ENCODE data around the gene AKAP6. TPM values are rescaled to one million over a fixed set of nuclear protein-coding genes. Genes with fewer than 3 reads are reported as not detected.

Gene AKAP6
- total RNA-seq, 1 experiment from 2014 or later: 2.3 TPM

GRCh38 chr14:32300136-32300535 is 29.0 kb upstream of the AKAP6 start:
- intact Hi-C loops (cut with micrococcal nuclease): no loop called here
- Mint-ChIP-seq H3K9me3 (ENCODE audit: unreplicated experiment) (no peaks in the 10 kb centered on the region), H3K27me3 (ENCODE audit: insufficient read depth, unreplicated experiment) (no peaks in the 10 kb centered on the region), H3K4me1 (ENCODE audit: insufficient read depth, unreplicated experiment) (no peaks in the 10 kb centered on the region), H3K36me3 (ENCODE audit: insufficient read depth, unreplicated experiment) (no peaks in the 10 kb centered on the region), H3K27ac (ENCODE audit: low read depth, unreplicated experiment) (no peak overlapping the region), H3K4me3 (ENCODE audit: unreplicated experiment) (no peak overlapping the region)
- TF ChIP-seq CTCF (IDR thresholded peaks at IDR 0.05; ENCODE audit: unreplicated experiment): no peak
- no peak for DNase-seq (ENCODE audit: unreplicated experiment)
- ChIA-PET POLR2A (no interaction called here), CTCF (no interaction called here)
- BruUV-seq (replicated peaks): no TSS peak

GRCh38 chr14:32303865-32304264 is 25.2 kb upstream of the AKAP6 start:
- Mint-ChIP-seq H3K27me3 (ENCODE audit: insufficient read depth, unreplicated experiment) (no peaks in the 10 kb centered on the region), H3K27ac (ENCODE audit: low read depth, unreplicated experiment) (no peak overlapping the region), H3K4me3 (ENCODE audit: unreplicated experiment) (no peak overlapping the region), H3K9me3 (ENCODE audit: unreplicated experiment) (no peaks in the 10 kb centered on the region), H3K4me1 (ENCODE audit: insufficient read depth, unreplicated experiment) (no peaks in the 10 kb centered on the region), H3K36me3 (ENCODE audit: insufficient read depth, unreplicated experiment) (no peaks in the 10 kb centered on the region)
- ChIA-PET CTCF (no interaction called here), POLR2A (interaction anchor here (0.7 kb wide), 1 partner anchor 161 kb away, joined by 3 read pairs; no protein-coding TSS in a partner anchor)
- DNase-seq (ENCODE audit: unreplicated experiment): no peak
- no TSS peak for BruUV-seq (replicated peaks)
- TF ChIP-seq CTCF (IDR thresholded peaks at IDR 0.05; ENCODE audit: unreplicated experiment): no peak
- intact Hi-C loops (cut with micrococcal nuclease): no loop called here

- DNase-seq (ENCODE audit: unreplicated experiment): no peak
- intact Hi-C loops (cut with micrococcal nuclease): no loop called here
- POLR2A ChIA-PET: interaction anchor here (0.7 kb wide), 1 partner anchor 161 kb away, joined by 3 read pairs; no protein-coding TSS in a partner anchor
- H3K9me3 Mint-ChIP-seq (ENCODE audit: unreplicated experiment): no peaks in the 10 kb centered on the region
- no peak overlapping the region for H3K4me3 Mint-ChIP-seq (ENCODE audit: unreplicated experiment)
- no peaks in the 10 kb centered on the region for H3K27me3 Mint-ChIP-seq (ENCODE audit: insufficient read depth, unreplicated experiment)
- no peaks in the 10 kb centered on the region for H3K36me3 Mint-ChIP-seq (ENCODE audit: insufficient read depth, unreplicated experiment)
- no TSS peak for BruUV-seq (replicated peaks)
- CTCF ChIA-PET: interaction anchor here (0.5 kb wide), 1 partner anchor 210 kb away, joined by 3 read pairs; no protein-coding TSS in a partner anchor
- H3K4me1 Mint-ChIP-seq (ENCODE audit: insufficient read depth, unreplicated experiment): no peaks in the 10 kb centered on the region
- no peak overlapping the region for H3K27ac Mint-ChIP-seq (ENCODE audit: low read depth, unreplicated experiment)
- TF ChIP-seq CTCF (IDR thresholded peaks at IDR 0.05; ENCODE audit: unreplicated experiment): no peak
Observed at GRCh38 chr14:32304296-32304695, 24.8 kb upstream of the AKAP6 start.

GRCh38 chr14:32306549-32306948 is 22.5 kb upstream of the AKAP6 start:
- Mint-ChIP-seq H3K4me1 (ENCODE audit: insufficient read depth, unreplicated experiment) (no peaks in the 10 kb centered on the region), H3K36me3 (ENCODE audit: insufficient read depth, unreplicated experiment) (no peaks in the 10 kb centered on the region), H3K9me3 (ENCODE audit: unreplicated experiment) (no peaks in the 10 kb centered on the region), H3K27me3 (ENCODE audit: insufficient read depth, unreplicated experiment) (no peaks in the 10 kb centered on the region), H3K27ac (ENCODE audit: low read depth, unreplicated experiment) (no peak overlapping the region), H3K4me3 (ENCODE audit: unreplicated experiment) (no peak overlapping the region)
- ChIA-PET CTCF (interaction anchor here (1.4 kb wide), 1 partner anchor 52 kb away, joined by 3 read pairs; no protein-coding TSS in a partner anchor), POLR2A (no interaction called here)
- BruUV-seq (replicated peaks): no TSS peak
- no peak for DNase-seq (ENCODE audit: unreplicated experiment)
- TF ChIP-seq CTCF (IDR thresholded peaks at IDR 0.05; ENCODE audit: unreplicated experiment): no peak
- intact Hi-C loops (cut with micrococcal nuclease): no loop called here
